ENCODE data around the gene ACOXL. TPM values are rescaled to one million over a fixed set of nuclear protein-coding genes. Genes with fewer than 3 reads are reported as not detected.

Gene ACOXL
- total and polyA plus RNA-seq, 9 of the 15 experiments (the other 6 are each of a cell fraction or from before 2014, with no cell fraction given), result 0.31 to 0.56 TPM; not detected in 7

- no TSS peak for BruUV-seq (replicated peaks)
- H3K27me3 ChIP-seq (ENCODE audit: control insufficient read depth in 2 of 2, insufficient read depth in 2 of 2, low read length in 2 of 2), result peaks cover 12 to 13% of the 10 kb centered on the region in 2 experiments
- H4K20me1 ChIP-seq (replicated peaks; ENCODE audit: control insufficient read depth, insufficient read depth, low read length), result no peaks in the 10 kb centered on the region
- peaks cover 0 to 4% of the 10 kb centered on the region in 2 experiments; a peak in 2 of 5 replicates for H3K4me1 ChIP-seq (replicated peaks in 1 of 2; ENCODE audit: control insufficient read depth in 2 of 2, insufficient read depth in 2 of 2, low read length in 2 of 2)
- H3K36me3 ChIP-seq (ENCODE audit: control insufficient read depth, insufficient read depth, low read length), result no peaks in the 10 kb centered on the region
- no peak overlapping the region for H3K4me2 ChIP-seq (ENCODE audit: insufficient read depth, low read length)
- H2AFZ ChIP-seq (ENCODE audit: low read depth, low read length), result no peak overlapping the region
- ATAC-seq, result no peak
- DNase-seq (ENCODE audit: extremely low read depth in 1 of 4, low spot score in 3 of 4), result no peak
- no peaks in the 10 kb centered on the region for H3K9me3 ChIP-seq (replicated peaks; ENCODE audit: control insufficient read depth, insufficient read depth, low read depth, low read length)
- no peak overlapping the region for H3K27ac ChIP-seq (ENCODE audit: extremely low read depth, low read depth, low read length)
- no peak overlapping the region for H3K4me3 ChIP-seq
- WGBS (ENCODE audit: insufficient coverage, low coverage, missing lambda C conversion rate), result 0% methylated on average over 2 of the region's 2 CpGs
- no peaks in the 10 kb centered on the region for H3K79me2 ChIP-seq (ENCODE audit: control insufficient read depth, insufficient read depth, low read length)
- intact Hi-C loops (cut with micrococcal nuclease) (no loop called here), in situ Hi-C loops (cut with MboI) (no loop called here)
- ChIA-PET CTCF (ENCODE audit: low intra/inter-chr PET ratio) (no interaction called here), POLR2A (interaction anchor here (0.6 to 1.2 kb wide), 2 partner anchors 9 to 538 kb away, joined by 3 to 4 read pairs; no protein-coding TSS in a partner anchor)
- H3K9ac ChIP-seq (ENCODE audit: insufficient read depth in 1 of 2, low read depth in 2 of 2, low read length in 2 of 2), result no peak overlapping the region
- no peaks in the 10 kb centered on the region for H3K9me1 ChIP-seq (ENCODE audit: control insufficient read depth, insufficient read depth, low read length)
- FAIRE-seq, result no peak
- no peak for TF ChIP-seq TCF3 (CRISPR knock-in tag; IDR thresholded peaks at IDR 0.05)
- no peak for TF ChIP-seq ZNF696 (CRISPR knock-in tag; conservative IDR thresholded peaks at IDR 0.05)
- TF ChIP-seq ZNF140 (CRISPR knock-in tag; IDR thresholded peaks at IDR 0.05), result no peak
- TF ChIP-seq BRF1 (IDR thresholded peaks at IDR 0.05; ENCODE audit: borderline replicate concordance, extremely low read depth, insufficient read length), result no peak
- TF ChIP-seq NR2C1 (IDR thresholded peaks at IDR 0.05), result no peak
- no peak for TF ChIP-seq NR2C1 (tag; IDR thresholded peaks at IDR 0.05)
- TF ChIP-seq HNRNPK (IDR thresholded peaks at IDR 0.05; ENCODE audit: low read depth, low read length, poor library complexity, severe bottlenecking), result no peak
- TF ChIP-seq RNF219 (CRISPR knock-in tag; IDR thresholded peaks at IDR 0.05), result no peak
- no peak for TF ChIP-seq ZNF79 (CRISPR knock-in tag; IDR thresholded peaks at IDR 0.05; ENCODE audit: low read depth)
- no peak for TF ChIP-seq SMARCB1 (IDR thresholded peaks at IDR 0.05; ENCODE audit: insufficient read length, low read depth)
- no peak for TF ChIP-seq HOMEZ (CRISPR knock-in tag; IDR thresholded peaks at IDR 0.05)
- TF ChIP-seq USF2 (CRISPR knock-in tag; IDR thresholded peaks at IDR 0.05), result no peak
- no peak for TF ChIP-seq ARID1B (IDR thresholded peaks at IDR 0.05)
- no peak for TF ChIP-seq ZNF77 (CRISPR knock-in tag; IDR thresholded peaks at IDR 0.05)
- no peak for TF ChIP-seq ZNF384 (IDR thresholded peaks at IDR 0.05; ENCODE audit: low read depth, low read length)
- no peak for TF ChIP-seq KDM5B (IDR thresholded peaks at IDR 0.05; ENCODE audit: insufficient replicate concordance, low read depth, low read length)
- TF ChIP-seq RB1 (IDR thresholded peaks at IDR 0.05; ENCODE audit: low read depth), result no peak
- TF ChIP-seq ZFP30 (CRISPR knock-in tag; IDR thresholded peaks at IDR 0.05; ENCODE audit: borderline replicate concordance), result no peak
Observed at GRCh38 chr2:110718382-110718781, 14.0 kb upstream of the ACOXL start.

All from K562 (cell line).